KOPT-K1 (cell line): ENCODE results near the gene SELENOM.
"Not testable (repeated sequence)": the region's sequence is repeated elsewhere in the genome, so short reads cannot be mapped to it uniquely, and the experiment has no call there.

Experiments
- H3K27ac ChIP-seq: fragments of 200-600 bp; sonication (generic); 2 replicates; pipeline ENCODE4 v1.5.1; 2016; ENCODE audit warnings: antibody characterized with exemption, mild to moderate bottlenecking, low read depth, low read length; ENCODE audit not compliant: poor library complexity, severe bottlenecking
- H3K36me3 ChIP-seq: fragments of 200-600 bp; sonication (generic); 2 replicates; pipeline ENCODE4 v1.5.1; 2017; ENCODE audit warnings: antibody characterized with exemption, mild to moderate bottlenecking, low read length, moderate library complexity; ENCODE audit not compliant: insufficient read depth
- H3K9me3 ChIP-seq: fragments of 200-600 bp; sonication (generic); 2 replicates; pipeline ENCODE4 v1.5.1; 2017; ENCODE audit warnings: antibody characterized with exemption, low read length, mild to moderate bottlenecking; ENCODE audit not compliant: insufficient read depth, poor library complexity, severe bottlenecking

Gene SELENOM

DNA sequence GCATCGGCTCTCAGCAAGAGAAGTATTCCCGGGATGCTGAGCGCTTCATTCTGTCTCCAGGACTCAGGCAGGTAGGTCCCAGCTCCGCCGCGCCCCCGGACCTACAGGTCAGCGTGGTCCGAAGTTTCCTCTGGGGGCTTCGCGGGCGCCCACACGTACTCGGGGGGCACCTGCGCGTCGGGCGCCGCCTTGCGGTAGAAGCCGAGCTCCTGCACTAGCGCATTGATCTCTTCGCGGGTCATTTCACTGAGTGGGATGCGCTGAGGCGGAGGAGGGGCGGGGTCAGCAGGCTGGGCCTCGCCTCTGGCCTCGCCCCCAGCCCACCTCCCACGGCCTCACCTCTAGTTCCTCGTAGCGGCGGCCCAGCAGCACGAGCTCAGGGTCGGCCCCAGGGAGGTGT lies 2.5 kb downstream of the SELENOM start:
- Histone ChIP-seq H3K27ac (no peak overlapping the region), H3K9me3 (no peaks in the 10 kb centered on the region), H3K36me3 (peaks cover 16% of the 10 kb centered on the region; the same call in 1 of the 2 replicates)

DNA sequence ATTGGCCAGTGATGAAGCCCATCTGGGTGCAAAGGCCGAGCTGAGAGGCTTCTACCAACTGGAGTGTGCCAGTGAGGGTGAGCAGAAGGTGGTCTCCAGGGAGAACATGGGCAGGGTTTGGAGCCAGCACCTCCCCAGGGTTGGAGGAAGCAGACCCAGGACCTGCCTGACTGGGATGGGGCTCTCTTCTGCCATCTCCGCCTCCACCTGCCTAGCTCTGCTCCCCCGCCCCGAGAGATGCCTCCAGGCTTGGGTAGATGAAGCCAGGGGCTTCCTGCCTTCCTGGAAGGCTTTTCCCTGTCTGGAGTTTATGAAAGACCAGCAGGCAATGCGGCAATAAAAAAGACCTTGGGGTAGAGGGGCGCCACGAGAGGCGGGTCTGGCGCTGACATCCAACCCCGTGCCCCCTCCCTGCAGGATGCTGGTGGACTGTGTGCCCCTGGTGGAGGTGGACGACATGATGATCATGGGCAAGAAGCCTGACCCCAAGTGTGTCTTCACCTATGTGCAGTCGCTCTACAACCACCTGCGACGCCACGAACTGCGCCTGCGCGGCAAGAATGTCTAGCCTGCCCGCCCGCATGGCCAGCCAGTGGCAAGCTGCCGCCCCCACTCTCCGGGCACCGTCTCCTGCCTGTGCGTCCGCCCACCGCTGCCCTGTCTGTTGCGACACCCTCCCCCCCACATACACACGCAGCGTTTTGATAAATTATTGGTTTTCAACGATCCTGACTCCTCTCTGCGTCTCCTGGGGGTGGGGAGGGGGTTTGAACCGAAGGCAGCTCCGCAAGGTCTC lies 3.3 kb downstream of the SELENOM start:
- no peaks in the 10 kb centered on the region for H3K9me3 ChIP-seq
- peaks cover 23% of the 10 kb centered on the region; the same call in 1 of the 2 replicates for H3K36me3 ChIP-seq
- no peak overlapping the region for H3K27ac ChIP-seq

DNA sequence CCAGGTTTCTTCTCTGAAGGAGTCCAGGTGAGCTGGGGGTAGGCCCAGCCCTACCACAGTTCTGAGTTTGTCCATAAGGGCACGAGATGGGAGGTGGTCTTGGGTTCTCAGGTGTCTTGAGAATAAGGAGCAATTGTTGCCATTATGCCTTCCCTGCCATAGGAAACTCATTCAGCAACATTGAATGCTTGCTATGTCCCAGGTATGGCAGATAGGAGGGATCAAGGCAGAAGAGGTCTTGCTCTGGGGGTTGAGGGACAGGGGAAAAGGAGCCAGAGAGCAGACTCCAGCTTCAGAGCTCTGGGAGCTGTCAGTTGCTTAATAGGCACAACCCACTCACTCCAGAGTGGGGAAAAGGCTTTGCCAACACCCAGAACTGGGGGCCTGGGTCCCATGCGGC lies 4.3 kb downstream of the SELENOM start:
- Histone ChIP-seq H3K27ac (no peak overlapping the region), H3K9me3 (no peaks in the 10 kb centered on the region), H3K36me3 (peaks cover 30% of the 10 kb centered on the region)

DNA sequence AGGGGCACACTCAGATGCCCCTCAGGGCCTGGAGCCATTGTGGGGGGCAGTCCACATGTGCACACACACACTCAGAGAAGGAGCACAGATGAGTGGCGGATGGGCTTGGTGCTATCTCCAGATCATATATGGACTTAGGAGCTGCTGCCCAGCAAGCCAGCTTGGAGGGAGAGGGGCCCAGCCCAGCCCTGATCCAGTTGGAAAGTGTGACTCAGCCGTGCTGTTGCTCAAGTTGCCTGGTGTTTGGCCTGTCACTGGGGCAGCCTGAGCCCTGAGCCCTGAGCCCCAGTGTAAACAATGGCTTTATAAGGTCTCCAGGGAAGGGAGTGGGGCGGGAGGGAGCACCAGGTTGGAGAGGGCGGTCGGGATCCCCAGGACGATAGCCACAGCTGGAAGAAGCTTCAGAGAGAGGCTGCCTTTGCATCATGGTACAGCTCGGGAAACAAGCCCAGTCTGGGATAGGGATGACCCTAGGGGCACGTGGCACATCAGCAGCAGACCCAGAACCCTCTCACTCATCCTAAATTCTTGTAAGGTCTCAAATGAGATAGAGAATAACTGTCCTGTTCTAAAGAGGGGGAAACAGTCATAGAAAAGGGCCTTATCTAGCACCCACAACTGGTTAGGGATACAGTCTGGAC lies 4.8 kb downstream of the SELENOM start:
- H3K36me3 ChIP-seq, result peaks cover 30% of the 10 kb centered on the region
- no peaks in the 10 kb centered on the region for H3K9me3 ChIP-seq
- H3K27ac ChIP-seq, result no peak overlapping the region

DNA sequence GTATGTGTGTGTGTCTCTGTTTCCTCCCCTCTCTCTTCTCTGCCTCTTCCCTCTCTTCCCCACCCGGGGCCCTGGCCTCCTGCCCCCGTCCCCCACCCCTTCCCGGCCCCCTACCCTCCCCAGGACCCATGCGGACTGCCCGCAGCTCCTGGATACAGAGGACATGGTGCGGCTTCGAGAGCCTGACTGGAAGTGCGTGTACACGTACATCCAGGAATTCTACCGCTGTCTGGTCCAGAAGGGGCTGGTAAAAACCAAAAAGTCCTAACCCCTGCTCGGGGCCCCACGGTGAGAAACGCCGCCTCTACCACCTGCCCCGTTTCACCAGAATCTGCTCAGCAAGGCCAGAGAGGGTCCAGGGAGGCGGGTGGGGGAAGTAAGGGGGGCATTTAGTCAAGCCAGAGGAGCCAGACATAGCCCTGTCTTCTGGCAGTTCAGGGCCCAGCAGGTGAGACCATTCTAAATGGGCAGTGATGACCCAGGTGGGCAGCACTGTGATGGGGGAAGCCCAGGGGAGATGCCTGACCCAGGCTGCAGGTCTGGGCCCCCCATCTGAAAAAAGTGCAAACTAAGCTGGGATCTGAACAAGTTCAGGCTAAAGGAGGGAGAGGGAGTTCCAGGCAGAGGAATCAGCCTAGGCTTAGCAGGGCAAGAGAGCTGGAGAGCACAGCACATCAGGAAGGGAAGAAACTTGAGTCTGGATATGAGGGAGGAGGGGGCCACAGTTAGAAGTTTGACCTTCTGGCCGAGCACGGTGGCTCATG lies 6.4 kb downstream of the SELENOM start:
- Histone ChIP-seq H3K9me3 (no peaks in the 10 kb centered on the region), H3K36me3 (peaks cover 42% of the 10 kb centered on the region), H3K27ac (no peak overlapping the region)

DNA sequence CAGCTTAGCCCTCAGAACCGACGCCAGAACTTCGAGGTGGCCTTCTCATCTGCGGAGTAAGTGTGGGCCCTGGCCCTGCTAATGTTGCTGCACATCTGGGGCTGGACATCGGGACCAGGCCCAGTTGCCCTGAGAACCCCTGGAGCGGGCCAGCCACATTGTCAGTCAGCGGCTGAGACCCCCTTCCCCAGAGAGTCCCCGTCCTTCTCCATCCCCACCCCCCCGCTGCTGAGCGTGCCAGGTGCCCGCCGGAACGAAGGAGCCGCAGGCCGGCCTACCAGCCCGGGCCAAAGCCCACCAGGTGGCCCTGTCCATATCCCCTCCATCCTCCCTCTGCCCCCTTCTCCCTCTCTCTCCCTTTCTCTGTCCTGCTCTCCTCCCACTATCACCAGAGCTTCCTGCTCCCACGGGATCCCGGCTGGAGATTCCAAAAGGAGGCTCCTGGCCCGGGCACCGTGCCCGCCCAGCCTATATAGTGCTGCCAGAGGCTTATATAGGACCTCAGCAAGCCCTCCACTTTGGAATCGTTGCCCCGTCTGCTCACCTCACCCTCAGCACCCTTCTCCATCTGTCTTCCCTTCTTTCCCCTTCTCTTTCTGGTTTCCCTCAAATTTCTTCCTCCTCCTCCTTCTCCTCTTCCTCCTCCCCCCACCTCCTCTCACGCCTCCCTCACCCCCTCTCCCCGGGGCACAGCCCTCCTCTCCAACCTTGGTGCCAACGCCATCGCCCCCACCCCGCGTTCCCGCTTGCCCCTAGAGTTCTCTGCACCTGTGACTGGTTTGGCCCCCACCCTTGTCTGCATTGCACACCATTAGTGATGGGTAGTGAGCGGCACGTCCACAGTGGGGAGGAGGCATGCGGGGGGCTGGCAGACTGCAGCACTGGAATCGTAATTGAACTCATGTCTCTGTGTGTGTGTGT lies 7.3 kb downstream of the SELENOM start:
- no peaks in the 10 kb centered on the region for H3K9me3 ChIP-seq
- H3K36me3 ChIP-seq, result peaks cover 50% of the 10 kb centered on the region
- H3K27ac ChIP-seq, result no peak overlapping the region

DNA sequence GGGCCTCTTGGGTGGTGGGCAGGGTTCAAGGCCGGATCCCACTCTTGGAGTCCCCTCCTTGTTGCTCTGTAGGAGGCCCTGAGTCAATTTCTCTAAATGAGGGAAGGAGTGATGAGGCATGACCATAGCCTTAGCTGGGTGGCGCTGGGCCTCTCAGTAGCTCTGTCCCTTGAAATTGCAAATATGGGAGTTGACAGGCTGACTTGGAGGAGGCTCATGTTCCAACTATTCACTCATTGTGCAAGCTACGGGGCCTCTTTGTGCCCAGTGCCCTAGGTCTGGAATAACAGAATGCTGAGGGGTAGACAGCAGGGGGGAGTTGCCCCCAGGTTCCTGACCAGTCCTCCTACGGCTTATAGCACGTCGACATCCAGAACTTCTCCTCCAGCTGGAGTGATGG lies 8.0 kb downstream of the SELENOM start:
- H3K36me3 ChIP-seq, result peaks cover 53% of the 10 kb centered on the region
- no peak overlapping the region for H3K27ac ChIP-seq
- no peaks in the 10 kb centered on the region for H3K9me3 ChIP-seq

DNA sequence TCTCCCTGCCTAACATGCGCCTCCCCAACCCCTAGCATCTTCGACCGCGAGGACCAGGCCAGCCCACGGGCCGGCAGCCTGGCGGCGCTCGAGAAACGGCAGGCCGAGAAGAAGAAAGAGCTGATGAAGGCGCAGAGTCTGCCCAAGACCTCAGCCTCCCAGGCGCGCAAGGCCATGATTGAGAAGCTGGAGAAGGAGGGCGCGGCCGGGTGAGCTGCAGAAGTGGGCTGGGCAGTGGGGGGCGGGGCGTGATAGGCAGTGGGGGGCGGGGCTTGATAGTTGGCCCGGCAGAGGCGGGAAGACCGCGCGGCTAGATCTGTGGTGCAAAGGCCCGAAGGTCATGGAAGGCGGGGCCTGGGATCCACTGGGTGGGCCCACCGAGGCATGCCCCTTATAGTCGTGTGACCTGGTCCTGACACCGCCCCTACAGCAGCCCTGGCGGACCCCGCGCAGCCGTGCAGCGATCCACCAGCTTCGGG lies 8.7 kb downstream of the SELENOM start:
- Histone ChIP-seq H3K36me3 (peaks cover 60% of the 10 kb centered on the region), H3K27ac (no peak overlapping the region), H3K9me3 (no peaks in the 10 kb centered on the region)

DNA sequence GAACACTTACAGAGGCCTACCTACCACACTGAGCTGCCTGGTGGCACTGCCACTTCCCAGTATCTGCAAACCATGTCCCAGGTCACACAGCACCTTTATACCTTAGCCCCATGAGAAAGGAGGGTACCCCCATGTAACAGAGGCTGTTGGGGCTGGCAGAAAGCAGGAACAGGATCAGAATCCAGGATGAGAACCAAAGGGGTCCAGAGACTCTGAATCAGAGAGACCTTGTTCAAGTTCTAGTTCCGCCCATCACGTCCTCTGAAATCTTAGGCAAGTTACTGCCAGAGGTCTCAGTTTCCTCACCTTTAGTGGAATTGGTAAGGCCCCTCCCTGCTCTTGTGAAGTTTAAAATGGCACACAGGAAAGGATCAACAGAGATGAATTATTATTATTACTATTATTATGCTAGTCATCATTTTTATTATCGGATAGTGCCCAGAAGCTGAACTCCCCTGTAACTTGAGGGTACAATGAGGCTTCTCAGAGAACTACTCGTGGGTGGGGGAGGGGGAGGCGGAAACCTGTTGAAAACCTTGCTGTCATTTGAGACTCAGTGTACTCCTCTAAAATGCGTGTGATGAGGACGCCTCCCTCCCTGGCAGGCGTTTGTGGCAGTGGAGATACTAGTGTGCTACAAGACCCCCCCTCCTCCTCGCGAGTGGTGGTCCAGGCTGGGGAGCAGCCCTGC lies 9.3 kb downstream of the SELENOM start:
- H3K27ac ChIP-seq, result no peak overlapping the region
- no peaks in the 10 kb centered on the region for H3K9me3 ChIP-seq
- peaks cover 62% of the 10 kb centered on the region for H3K36me3 ChIP-seq

DNA sequence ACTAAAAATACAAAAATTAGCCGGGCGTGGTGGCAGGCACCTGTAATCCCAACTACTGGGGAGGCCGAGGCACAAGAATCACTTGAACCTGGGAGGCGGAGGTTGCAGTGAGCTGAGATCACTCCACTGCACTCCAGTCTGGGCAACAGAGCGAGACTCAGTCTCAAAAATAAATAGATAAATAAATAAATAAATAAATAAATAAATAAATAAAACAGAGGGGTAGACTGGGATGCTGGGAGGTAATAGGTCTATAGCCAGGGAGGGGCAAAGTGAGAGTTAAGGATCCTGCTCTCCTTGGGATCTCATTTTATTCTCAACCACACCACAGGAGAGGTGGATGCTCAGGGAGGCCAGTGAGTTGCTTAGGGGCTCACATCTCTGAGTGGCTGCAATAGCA lies 9.8 kb downstream of the SELENOM start:
- not testable (repeated sequence) for H3K27ac ChIP-seq, H3K9me3 ChIP-seq
- peaks cover 68% of the 10 kb centered on the region for H3K36me3 ChIP-seq

DNA sequence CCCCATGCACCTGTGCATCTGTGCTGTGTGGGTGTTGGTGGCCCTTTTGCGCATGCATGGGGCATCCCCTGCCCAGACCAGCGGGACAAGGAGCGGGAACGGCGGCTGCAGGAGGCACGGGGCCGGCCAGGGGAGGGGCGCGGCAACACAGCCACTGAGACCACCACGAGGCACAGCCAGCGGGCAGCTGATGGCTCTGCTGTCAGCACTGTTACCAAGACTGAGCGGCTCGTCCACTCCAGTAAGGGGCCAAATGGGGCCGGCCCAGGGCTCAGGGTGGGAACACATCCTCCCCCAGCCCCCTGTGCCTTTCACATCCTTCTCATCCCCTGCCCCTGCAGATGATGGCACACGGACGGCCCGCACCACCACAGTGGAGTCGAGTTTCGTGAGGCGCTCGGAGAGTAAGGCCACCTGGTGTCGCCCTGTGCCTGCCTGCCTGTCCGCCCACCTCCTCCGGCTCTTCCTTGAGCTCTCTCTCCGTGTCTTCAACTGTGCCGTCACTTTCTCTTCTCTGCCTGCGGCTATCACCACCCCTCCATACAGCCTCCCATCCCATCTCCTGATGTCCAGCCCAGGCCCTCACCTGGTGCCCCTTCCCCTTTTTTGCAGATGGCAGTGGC lies 10.6 kb downstream of the SELENOM start:
- no peak overlapping the region for H3K27ac ChIP-seq
- no peaks in the 10 kb centered on the region for H3K9me3 ChIP-seq
- H3K36me3 ChIP-seq, result peaks cover 72% of the 10 kb centered on the region

DNA sequence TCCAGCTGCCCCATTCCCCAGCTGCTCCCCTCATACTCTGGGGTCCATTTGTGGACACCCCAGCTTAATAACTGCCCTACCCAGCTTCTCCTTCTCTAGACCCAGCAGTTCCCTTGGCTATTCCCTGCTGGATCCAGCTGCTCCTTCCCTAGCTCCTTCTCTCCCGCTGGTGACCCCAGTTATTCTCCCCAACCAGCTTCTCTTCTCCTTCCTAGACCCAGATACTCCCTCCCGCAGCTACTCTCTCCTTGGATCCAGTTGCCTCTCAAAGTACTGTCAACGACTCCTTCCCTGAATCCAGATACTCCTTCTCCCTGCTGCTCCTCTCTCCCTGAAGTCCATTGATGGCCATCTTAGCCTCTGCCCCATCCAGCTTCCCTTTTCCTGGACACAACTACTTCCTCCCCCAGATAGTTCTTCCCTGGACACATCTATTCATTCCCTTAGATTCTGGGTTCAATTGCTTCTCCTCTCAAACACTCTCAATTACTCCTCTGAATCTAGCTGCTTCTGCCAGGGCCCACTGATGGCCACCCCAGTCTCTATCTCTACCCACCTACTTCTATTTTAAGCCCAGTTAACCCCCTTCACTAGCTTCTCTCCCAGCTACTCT lies 11.6 kb downstream of the SELENOM start:
- Histone ChIP-seq H3K36me3 (peaks cover 77% of the 10 kb centered on the region), H3K9me3 (no peaks in the 10 kb centered on the region), H3K27ac (no peak overlapping the region)

DNA sequence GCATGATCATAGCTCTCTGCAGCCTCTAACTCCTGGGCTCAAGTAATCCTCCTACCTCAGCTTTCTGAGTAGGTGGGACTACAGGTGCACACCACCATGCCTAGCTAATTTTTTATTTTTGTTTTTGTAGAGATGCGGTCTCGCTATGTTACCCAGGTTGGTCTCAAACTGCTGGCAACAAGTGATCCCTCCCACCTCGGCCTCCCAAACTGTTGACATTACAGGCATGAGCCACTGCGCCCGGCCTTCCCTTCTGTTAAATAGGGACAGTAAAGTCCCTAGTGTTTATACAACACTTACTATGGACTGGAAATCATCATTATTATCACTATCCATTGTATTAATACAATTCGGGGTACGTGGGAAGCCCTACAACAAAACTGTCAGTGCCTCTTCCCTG lies 12.6 kb downstream of the SELENOM start:
- Histone ChIP-seq H3K36me3 (peaks cover 77% of the 10 kb centered on the region), H3K27ac (no peak overlapping the region), H3K9me3 (no peaks in the 10 kb centered on the region)
